Left lung (tissue), 10 donors: ENCODE data around the gene IL1A. TPM values are rescaled to one million over a fixed set of nuclear protein-coding genes. Genes with fewer than 3 reads are reported as not detected.

Experiments
- ATAC-seq: fragments of 200-7000 bp; cut with Tn5 transposase; one replicate; pipeline ENCODE4 v1.9.1; 2020; ENCODE audit warnings: moderate library complexity
- DNase-seq, 4 donors: peaks; one replicate each; pipeline ENCODE4 v3.0.0-alpha.2; 2013 to 2020
- H3K27ac ChIP-seq, 2 donors: fragments of 200-600 bp; sonication (generic) in 1 of 2; one replicate each; pipeline versions ENCODE4 v1.5.0 to v1.8.0; 2020 to 2021
- H3K27me3 ChIP-seq, 2 donors: fragments of 200-600 bp; sonication (generic) in 1 of 2; one replicate each; pipeline versions ENCODE4 v1.5.0 to v1.8.0; 2020 to 2021
- H3K36me3 ChIP-seq, 2 donors: fragments of 200-600 bp; sonication (generic) in 1 of 2; one replicate each; pipeline versions ENCODE4 v1.5.0 to v1.8.0; 2020 to 2021
- H3K4me1 ChIP-seq, 2 donors: fragments of 200-600 bp; one replicate each; pipeline ENCODE4 v1.8.0; 2021
- H3K4me3 ChIP-seq, 2 donors: fragments of 200-600 bp; sonication (generic) in 1 of 2; one replicate each; pipeline versions ENCODE4 v1.5.0 to v1.8.0; 2020 to 2021; ENCODE audit warnings: mild to moderate bottlenecking in 1 of 2
- H3K9me3 ChIP-seq, 2 donors: fragments of 200-600 bp; sonication (generic) in 1 of 2; one replicate each; pipeline versions ENCODE4 v1.5.0 to v1.8.0; 2020 to 2021
- CTCF ChIP-seq, 2 donors: fragments of 200-600 bp; sonication (generic) in 1 of 2; IDR thresholded peaks; one replicate each; pipeline versions ENCODE4 v1.5.0 to v1.8.0; 2021; ENCODE audit warnings: antibody characterized with exemption in 2 of 2
- intact Hi-C, 2 donors: fragments of 100-400 bp; cut with DNase I; formaldehyde crosslinking; loops; one replicate each; pipeline versions ENCODE4 v1.11.2 to v1.14.2; 2022
- polyA plus RNA-seq, 6 donors: library from polyadenylated mRNA; unstranded; fragments of 120-200 nt; gene quantifications; one replicate each; pipeline ENCODE4 v1.2.1, GENCODE V29; 2013; ENCODE audit not compliant: insufficient read length in 6 of 6
- total RNA-seq, 2 donors: library from RNA; stranded (reverse); fragmentation: NEBNext Ultra II Directional; extraction: Animal tissue kit (Norgen Biotek cat#: 25700); gene quantifications; one replicate each; pipeline ENCODE4 v1.2.1, GENCODE V29; 2021
- donor health status: DM: no; HTN: yes; CAD: no.
- donor health status: DM: no; HTN: no; CAD: no.

The IL1A gene
- total and polyA plus RNA-seq, 8 donors: 0.07 to 2.0 (median 0.13) TPM

DNA sequence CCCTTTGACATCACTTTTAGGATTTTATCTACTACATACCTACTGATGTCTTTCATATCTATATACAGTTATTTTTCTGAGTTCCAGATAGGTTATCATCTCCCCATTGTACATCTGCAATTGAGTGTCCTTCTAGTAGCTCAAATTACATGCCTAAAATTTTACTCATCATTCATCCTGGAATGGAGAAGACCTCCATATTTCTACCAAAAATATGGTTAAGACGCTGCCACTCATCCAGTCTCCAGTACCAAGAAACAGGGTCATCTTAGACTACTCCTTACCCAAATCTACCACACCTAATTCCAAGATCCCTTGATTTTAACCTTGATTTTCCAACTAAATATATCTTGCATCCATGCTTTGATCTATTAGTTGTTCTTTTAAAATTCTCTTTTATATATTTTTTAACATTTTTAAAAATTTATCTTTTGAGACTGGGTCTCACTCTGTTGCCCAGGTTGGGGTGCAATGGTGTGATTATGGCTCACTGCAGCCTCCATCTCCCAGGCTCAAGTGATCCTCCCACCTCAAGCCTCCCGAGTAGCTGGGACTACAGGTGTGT lies 11.3 kb downstream of the IL1A start:
- intact Hi-C loops: no loop called here
- no peaks in the 10 kb centered on the region for H3K9me3 ChIP-seq
- no peak overlapping the region for H3K4me3 ChIP-seq
- no peak overlapping the region for H3K27ac ChIP-seq
- H3K4me1 ChIP-seq: peaks cover 0 to 21% of the 10 kb centered on the region in 2 donors
- no peaks in the 10 kb centered on the region for H3K36me3 ChIP-seq
- no peak for TF ChIP-seq CTCF (IDR thresholded peaks at IDR 0.05)
- H3K27me3 ChIP-seq: no peaks in the 10 kb centered on the region
- ATAC-seq (no peak), DNase-seq (no peak)

DNA sequence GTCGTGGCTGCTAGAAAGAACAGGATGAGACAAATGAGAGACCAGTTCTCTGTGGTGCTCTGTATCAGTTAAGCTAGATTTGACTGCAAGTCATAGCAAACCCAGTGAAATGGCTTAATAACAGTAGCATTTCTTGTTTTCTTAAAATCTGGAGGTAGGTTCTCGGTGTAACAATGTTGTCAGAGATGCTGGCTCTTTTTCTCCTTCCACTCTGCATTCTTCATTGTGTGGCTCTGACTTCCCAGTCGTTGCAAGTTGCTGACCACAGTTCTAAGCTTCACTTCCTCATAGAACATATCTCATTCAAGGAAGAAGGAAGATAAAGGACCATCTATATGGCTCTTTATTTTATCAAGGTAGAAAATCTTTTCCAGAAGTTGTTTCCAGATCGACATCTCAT lies 12.0 kb downstream of the IL1A start:
- H3K27ac ChIP-seq: peak overlapping the region in 1 of 2 donors; percentile 25
- H3K36me3 ChIP-seq: no peaks in the 10 kb centered on the region
- TF ChIP-seq CTCF (IDR thresholded peaks at IDR 0.05): no peak
- no peaks in the 10 kb centered on the region for H3K27me3 ChIP-seq
- ATAC-seq (no peak), DNase-seq (no peak)
- H3K4me1 ChIP-seq: peaks cover 0 to 27% of the 10 kb centered on the region in 2 donors
- intact Hi-C loops: no loop called here
- H3K4me3 ChIP-seq: no peak overlapping the region
- H3K9me3 ChIP-seq: no peaks in the 10 kb centered on the region

GRCh38 chr2:112768432-112768831 lies 15.9 kb downstream of the IL1A start:
- Histone ChIP-seq H3K27me3 (no peaks in the 10 kb centered on the region), H3K36me3 (no peaks in the 10 kb centered on the region), H3K27ac (peak overlapping the region in 1 of 2 donors; percentile 45), H3K4me3 (no peak overlapping the region), H3K9me3 (no peaks in the 10 kb centered on the region), H3K4me1 (peaks cover 6 to 44% of the 10 kb centered on the region in 2 donors)
- TF ChIP-seq CTCF (IDR thresholded peaks at IDR 0.05): no peak
- no peak for DNase-seq
- intact Hi-C loops: no loop called here
- no peak for ATAC-seq

DNA sequence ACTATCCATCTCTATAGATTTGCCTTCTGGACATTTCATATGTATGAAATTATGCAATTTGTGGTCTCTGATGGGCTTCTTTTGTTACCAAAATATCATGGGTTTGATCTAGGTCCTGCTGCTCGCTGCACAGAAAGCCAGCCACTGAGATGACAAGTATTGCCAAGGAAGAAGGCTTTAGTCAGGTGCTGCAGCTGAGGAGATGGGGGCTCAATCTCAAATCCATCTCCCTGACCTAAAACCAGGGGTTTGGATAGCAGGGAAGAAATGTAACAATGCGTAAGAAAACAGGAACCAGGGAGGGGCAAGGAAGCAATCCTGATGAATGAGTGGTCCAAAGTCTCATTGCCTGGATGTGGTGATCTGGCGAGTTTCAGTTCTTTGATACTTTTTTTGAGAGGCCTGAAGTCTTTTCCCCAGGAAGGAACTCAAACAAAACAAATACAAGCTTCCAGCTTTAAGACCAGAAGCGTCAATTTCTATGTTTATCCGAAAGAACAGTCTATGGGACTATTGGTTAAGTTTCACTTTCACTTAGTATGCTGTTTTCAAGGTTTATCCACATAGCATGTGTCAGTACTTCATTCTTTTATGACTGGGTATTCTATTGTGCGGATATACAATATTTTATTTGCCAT lies 16.5 kb downstream of the IL1A start:
- Histone ChIP-seq H3K4me1 (peaks cover 6 to 46% of the 10 kb centered on the region in 2 donors), H3K4me3 (peak overlapping the region in 1 of 2 donors; percentile 17), H3K27ac (peak overlapping the region in 1 of 2 donors; percentile 45), H3K27me3 (no peaks in the 10 kb centered on the region), H3K36me3 (no peaks in the 10 kb centered on the region), H3K9me3 (no peaks in the 10 kb centered on the region)
- DNase-seq (no peak), ATAC-seq (no peak)
- intact Hi-C loops: no loop called here
- TF ChIP-seq CTCF (IDR thresholded peaks at IDR 0.05): no peak

GRCh38 chr2:112765251-112765650 lies 19.0 kb downstream of the IL1A start:
- peaks cover 6 to 36% of the 10 kb centered on the region in 2 donors for H3K4me1 ChIP-seq
- H3K9me3 ChIP-seq: no peaks in the 10 kb centered on the region
- no peak for DNase-seq
- H3K27ac ChIP-seq: peak overlapping the region; percentile 2 to 59
- H3K27me3 ChIP-seq: no peaks in the 10 kb centered on the region
- peak overlapping the region; percentile 62 to 63 for H3K4me3 ChIP-seq
- no peak for ATAC-seq
- intact Hi-C loops: no loop called here
- H3K36me3 ChIP-seq: no peaks in the 10 kb centered on the region
- TF ChIP-seq CTCF (IDR thresholded peaks at IDR 0.05): no peak
